ENCODE data around the gene TCF15.
"Not testable (repeated sequence)": the region's sequence is repeated elsewhere in the genome, so short reads cannot be mapped to it uniquely, and the experiment has no call there.

TCF15 gene

GRCh38 chr20:642398-643174, 32.5 kb upstream of the TCF15 start:
- no peak for DNase-seq (ENCODE audit: low read depth in 2 of 3, low spot score in 2 of 3)

GRCh38 chr20:642013-642397, 31.9 kb upstream of the TCF15 start:
- DNase-seq (ENCODE audit: low read depth in 2 of 3, low spot score in 2 of 3): not testable (repeated sequence)

- no peak for DNase-seq (ENCODE audit: low read depth in 2 of 3, low spot score in 2 of 3)
Observed at GRCh38 chr20:641516-641875, 31.4 kb upstream of the TCF15 start.

- DNase-seq (ENCODE audit: low read depth in 2 of 3, low spot score in 2 of 3): no peak
Observed at GRCh38 chr20:640674-641515, 30.8 kb upstream of the TCF15 start.

GRCh38 chr20:638579-638978, 28.5 kb upstream of the TCF15 start:
- no peak for DNase-seq (ENCODE audit: low read depth in 2 of 3, low spot score in 2 of 3)

GRCh38 chr20:637559-637958, 27.4 kb upstream of the TCF15 start:
- DNase-seq (ENCODE audit: low read depth in 2 of 3, low spot score in 2 of 3): no peak

- DNase-seq (ENCODE audit: low read depth in 2 of 3, low spot score in 2 of 3): no peak
Observed at GRCh38 chr20:635893-636338, 25.8 kb upstream of the TCF15 start.

- no peak for DNase-seq (ENCODE audit: low read depth in 2 of 3, low spot score in 2 of 3)
Observed at GRCh38 chr20:635028-635892, 25.2 kb upstream of the TCF15 start.

- no peak for DNase-seq (ENCODE audit: low read depth in 2 of 3, low spot score in 2 of 3)
Observed at GRCh38 chr20:634148-634925, 24.2 kb upstream of the TCF15 start.

GRCh38 chr20:631101-631500, 21.0 kb upstream of the TCF15 start:
- no peak for DNase-seq (ENCODE audit: low read depth in 2 of 3, low spot score in 2 of 3)

GRCh38 chr20:626579-626978, 16.5 kb upstream of the TCF15 start:
- no peak for DNase-seq (ENCODE audit: low read depth in 2 of 3, low spot score in 2 of 3)

GRCh38 chr20:625360-625932, 15.3 kb upstream of the TCF15 start:
- no peak for DNase-seq (ENCODE audit: low read depth in 2 of 3, low spot score in 2 of 3)

- no peak for DNase-seq (ENCODE audit: low read depth in 2 of 3, low spot score in 2 of 3)
Observed at GRCh38 chr20:623704-624103, 13.6 kb upstream of the TCF15 start.

GRCh38 chr20:623021-623420, 12.9 kb upstream of the TCF15 start:
- DNase-seq (ENCODE audit: low read depth in 2 of 3, low spot score in 2 of 3): no peak

- no peak for DNase-seq (ENCODE audit: low read depth in 2 of 3, low spot score in 2 of 3)
Observed at GRCh38 chr20:622161-622560, 12.1 kb upstream of the TCF15 start.

- DNase-seq (ENCODE audit: low read depth in 2 of 3, low spot score in 2 of 3): no peak
Observed at GRCh38 chr20:621125-621756, 11.1 kb upstream of the TCF15 start.

GRCh38 chr20:620246-620645, 10.1 kb upstream of the TCF15 start:
- DNase-seq (ENCODE audit: low read depth in 2 of 3, low spot score in 2 of 3): no peak

- DNase-seq (ENCODE audit: low read depth in 2 of 3, low spot score in 2 of 3): no peak
Observed at GRCh38 chr20:618980-619379, 8.9 kb upstream of the TCF15 start.

- DNase-seq (ENCODE audit: low read depth in 2 of 3, low spot score in 2 of 3): no peak
Observed at GRCh38 chr20:617934-618690, 8.0 kb upstream of the TCF15 start.

Measured in activated CD8-positive, alpha-beta memory T cell treated with anti-CD3 and anti-CD28 coated beads for 48 hours (primary cell).